HG02938 (cell line): ENCODE data around the gene PRKACA.

Experiments used
- ATAC-seq: cut with Tn5 transposase; IDR thresholded peaks from one replicate; pipeline ENCODE4 v1.9.1; 2021; ENCODE audit warnings: mild to moderate bottlenecking, moderate library complexity; ENCODE audit not compliant: unreplicated experiment

The PRKACA gene

GRCh38 chr19:14073261-14073924, 44.2 kb downstream of the PRKACA start:
- ATAC-seq, result peak; percentile 40

GRCh38 chr19:14072535-14073260, 44.9 kb downstream of the PRKACA start, which contains the start of gene MISP3:
Gene MISP3 (plus strand): TSS chr19:14072786. CDS start chr19:14073310, 524 bp downstream.
- peak; percentile 13 for ATAC-seq

GRCh38 chr19:14070268-14071050, 47.1 kb downstream of the PRKACA start:
- ATAC-seq, result no peak

- ATAC-seq, result no peak
Measured at GRCh38 chr19:14066134-14066533, 51.4 kb downstream of the PRKACA start.

- ATAC-seq, result no peak
Measured at GRCh38 chr19:14063105-14063504, 54.5 kb downstream of the PRKACA start.

GRCh38 chr19:14062558-14062855, 55.1 kb downstream of the PRKACA start:
- no peak for ATAC-seq

- ATAC-seq, result no peak
Measured at GRCh38 chr19:14061751-14062557, 55.6 kb downstream of the PRKACA start, which contains the start of gene PALM3. Gene PALM3 (minus strand): TSS chr19:14062076. CDS start chr19:14061980, 96 bp downstream.

- no peak for ATAC-seq
Measured at GRCh38 chr19:14061081-14061749, 56.3 kb downstream of the PRKACA start.

GRCh38 chr19:14059652-14060155, 57.9 kb downstream of the PRKACA start:
- no peak for ATAC-seq

- ATAC-seq, result no peak
Measured at GRCh38 chr19:14059093-14059480, 58.5 kb downstream of the PRKACA start.

- no peak for ATAC-seq
Measured at GRCh38 chr19:14058182-14059092, 59.1 kb downstream of the PRKACA start.

- ATAC-seq, result no peak
Measured at GRCh38 chr19:14056741-14057356, 60.7 kb downstream of the PRKACA start.

GRCh38 chr19:14056069-14056666, 61.4 kb downstream of the PRKACA start:
- ATAC-seq, result no peak

- ATAC-seq, result no peak
Measured at GRCh38 chr19:14055396-14055795, 62.2 kb downstream of the PRKACA start.

- ATAC-seq, result no peak
Measured at GRCh38 chr19:14054721-14055120, 62.8 kb downstream of the PRKACA start.

- ATAC-seq, result no peak
Measured at GRCh38 chr19:14054099-14054498, 63.5 kb downstream of the PRKACA start.

- ATAC-seq, result no peak
Measured at GRCh38 chr19:14053500-14053899, 64.1 kb downstream of the PRKACA start.

- ATAC-seq, result no peak
Measured at GRCh38 chr19:14053032-14053431, 64.5 kb downstream of the PRKACA start.
